GM12865 (cell line): ENCODE measurements around the gene CNIH3.
"Not testable (repeated sequence)": the region's sequence is repeated elsewhere in the genome, so short reads cannot be mapped to it uniquely, and the experiment has no call there.

Source experiments
- DNase-seq: peaks from one replicate; pipeline ENCODE4 v3.0.0; 2010; ENCODE audit warnings: low read depth
- H3K4me3 ChIP-seq: 2 replicates; pipeline ENCODE4 v1.5.1; 2011; ENCODE audit warnings: mild to moderate bottlenecking, low read depth, low read length, control low read depth
- CTCF ChIP-seq: IDR thresholded peaks from 2 replicates; pipeline ENCODE4 v1.5.1; 2011; ENCODE audit warnings: low read length, control low read depth, low read depth, inconsistent platforms; ENCODE audit not compliant: insufficient read depth; ENCODE audit errors: missing control alignments

Gene CNIH3

GRCh38 chr1:224700918-224701531, 84.9 kb downstream of the CNIH3 start:
- peak; percentile 73 for DNase-seq
- TF ChIP-seq CTCF = peak; percentile 69
- no peak overlapping the region for H3K4me3 ChIP-seq

GRCh38 chr1:224703702-224704101, 87.6 kb downstream of the CNIH3 start:
- no peak overlapping the region for H3K4me3 ChIP-seq
- DNase-seq = no peak
- TF ChIP-seq CTCF = no peak

- no peak for TF ChIP-seq CTCF
- no peak for DNase-seq
- no peak overlapping the region for H3K4me3 ChIP-seq
Observed at GRCh38 chr1:224704107-224704735, 88.1 kb downstream of the CNIH3 start.

GRCh38 chr1:224705578-224705977, 89.5 kb downstream of the CNIH3 start:
- DNase-seq = no peak
- H3K4me3 ChIP-seq = no peak overlapping the region
- no peak for TF ChIP-seq CTCF

GRCh38 chr1:224707843-224708725, 92.0 kb downstream of the CNIH3 start:
- TF ChIP-seq CTCF = no peak
- DNase-seq = peak; percentile 15
- no peak overlapping the region for H3K4me3 ChIP-seq

GRCh38 chr1:224710196-224710595, 94.1 kb downstream of the CNIH3 start:
- no peak for TF ChIP-seq CTCF
- no peak overlapping the region for H3K4me3 ChIP-seq
- no peak for DNase-seq

GRCh38 chr1:224711231-224711756, 95.2 kb downstream of the CNIH3 start:
- not testable (repeated sequence) for H3K4me3 ChIP-seq, DNase-seq
